Measurements from ENCODE around the gene TMEM131.
"Not testable (repeated sequence)": the region's sequence is repeated elsewhere in the genome, so short reads cannot be mapped to it uniquely, and the experiment has no call there.

TMEM131 gene, protein sequence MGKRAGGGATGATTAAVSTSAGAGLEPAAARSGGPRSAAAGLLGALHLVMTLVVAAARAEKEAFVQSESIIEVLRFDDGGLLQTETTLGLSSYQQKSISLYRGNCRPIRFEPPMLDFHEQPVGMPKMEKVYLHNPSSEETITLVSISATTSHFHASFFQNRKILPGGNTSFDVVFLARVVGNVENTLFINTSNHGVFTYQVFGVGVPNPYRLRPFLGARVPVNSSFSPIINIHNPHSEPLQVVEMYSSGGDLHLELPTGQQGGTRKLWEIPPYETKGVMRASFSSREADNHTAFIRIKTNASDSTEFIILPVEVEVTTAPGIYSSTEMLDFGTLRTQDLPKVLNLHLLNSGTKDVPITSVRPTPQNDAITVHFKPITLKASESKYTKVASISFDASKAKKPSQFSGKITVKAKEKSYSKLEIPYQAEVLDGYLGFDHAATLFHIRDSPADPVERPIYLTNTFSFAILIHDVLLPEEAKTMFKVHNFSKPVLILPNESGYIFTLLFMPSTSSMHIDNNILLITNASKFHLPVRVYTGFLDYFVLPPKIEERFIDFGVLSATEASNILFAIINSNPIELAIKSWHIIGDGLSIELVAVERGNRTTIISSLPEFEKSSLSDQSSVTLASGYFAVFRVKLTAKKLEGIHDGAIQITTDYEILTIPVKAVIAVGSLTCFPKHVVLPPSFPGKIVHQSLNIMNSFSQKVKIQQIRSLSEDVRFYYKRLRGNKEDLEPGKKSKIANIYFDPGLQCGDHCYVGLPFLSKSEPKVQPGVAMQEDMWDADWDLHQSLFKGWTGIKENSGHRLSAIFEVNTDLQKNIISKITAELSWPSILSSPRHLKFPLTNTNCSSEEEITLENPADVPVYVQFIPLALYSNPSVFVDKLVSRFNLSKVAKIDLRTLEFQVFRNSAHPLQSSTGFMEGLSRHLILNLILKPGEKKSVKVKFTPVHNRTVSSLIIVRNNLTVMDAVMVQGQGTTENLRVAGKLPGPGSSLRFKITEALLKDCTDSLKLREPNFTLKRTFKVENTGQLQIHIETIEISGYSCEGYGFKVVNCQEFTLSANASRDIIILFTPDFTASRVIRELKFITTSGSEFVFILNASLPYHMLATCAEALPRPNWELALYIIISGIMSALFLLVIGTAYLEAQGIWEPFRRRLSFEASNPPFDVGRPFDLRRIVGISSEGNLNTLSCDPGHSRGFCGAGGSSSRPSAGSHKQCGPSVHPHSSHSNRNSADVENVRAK (N-terminal part only)

DNA sequence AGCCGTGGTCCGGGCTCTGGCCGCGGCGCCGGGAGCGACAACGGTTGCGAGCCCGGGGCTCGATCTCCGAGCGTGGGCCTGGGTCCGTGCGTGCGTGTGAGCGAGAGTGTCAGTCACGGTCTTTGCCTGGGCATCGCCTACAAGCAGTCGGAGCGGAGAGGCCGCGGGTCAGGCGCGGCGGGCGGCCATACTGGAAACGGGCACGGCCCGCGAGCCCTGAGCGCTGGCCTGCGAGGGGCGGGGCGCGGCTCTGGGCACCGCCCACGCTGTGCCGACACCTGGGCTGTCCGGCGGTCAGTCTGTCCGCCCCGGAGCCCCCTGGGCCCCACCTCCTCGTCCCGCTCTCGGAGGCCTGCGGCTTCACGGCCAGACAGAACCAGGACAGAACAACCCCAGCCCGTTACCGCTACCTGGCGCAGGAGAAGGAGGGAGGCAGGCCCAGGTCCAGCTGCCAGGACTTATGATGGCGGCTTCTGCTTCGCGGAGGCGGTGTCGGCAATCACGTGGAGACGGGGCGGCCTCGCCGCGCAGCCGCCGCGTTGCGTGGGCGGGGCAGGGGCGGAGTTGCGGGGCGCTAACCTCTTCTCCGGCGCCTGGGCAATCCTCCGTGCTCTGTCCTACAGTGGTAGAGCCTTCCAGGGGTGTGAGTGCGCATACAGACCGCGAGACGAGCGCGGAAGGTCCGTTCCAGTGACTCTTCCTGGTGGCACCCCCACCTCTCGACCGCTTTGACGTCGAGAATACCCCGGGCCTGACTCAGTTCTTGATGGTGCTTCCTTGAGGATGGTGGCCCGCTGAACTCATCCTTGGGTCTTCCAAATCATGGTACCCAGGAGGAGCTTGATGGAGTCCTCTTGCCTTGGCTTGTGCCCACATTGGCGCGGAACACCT, at the start of gene TMEM131:
TSS of gene TMEM131 (minus strand) at position 215 of the 891 bp plus-strand sequence. CDS start 286 bp downstream, outside the sequence.
- H3K36me3 ChIP-seq (ENCODE audit: insufficient read depth, low read length), result no peaks in the 10 kb centered on the region
- peak within 1 kb of the TSS; percentile 98 for H2AFZ ChIP-seq (ENCODE audit: low read depth, low read length)
- DNase-seq, result peak; percentile 95
- H3K4me3 ChIP-seq (ENCODE audit: low read depth in 1 of 2, low read length in 2 of 2), result peak within 1 kb of the TSS; percentile 55 to 97
- H3K4me2 ChIP-seq (ENCODE audit: insufficient read depth, low read length), result peak within 1 kb of the TSS; percentile 95
- no peak for TF ChIP-seq EZH2 (IDR thresholded peaks at IDR 0.05; ENCODE audit: borderline replicate concordance, low read depth, low read length, severe bottlenecking)
- TF ChIP-seq, protein P1, sequence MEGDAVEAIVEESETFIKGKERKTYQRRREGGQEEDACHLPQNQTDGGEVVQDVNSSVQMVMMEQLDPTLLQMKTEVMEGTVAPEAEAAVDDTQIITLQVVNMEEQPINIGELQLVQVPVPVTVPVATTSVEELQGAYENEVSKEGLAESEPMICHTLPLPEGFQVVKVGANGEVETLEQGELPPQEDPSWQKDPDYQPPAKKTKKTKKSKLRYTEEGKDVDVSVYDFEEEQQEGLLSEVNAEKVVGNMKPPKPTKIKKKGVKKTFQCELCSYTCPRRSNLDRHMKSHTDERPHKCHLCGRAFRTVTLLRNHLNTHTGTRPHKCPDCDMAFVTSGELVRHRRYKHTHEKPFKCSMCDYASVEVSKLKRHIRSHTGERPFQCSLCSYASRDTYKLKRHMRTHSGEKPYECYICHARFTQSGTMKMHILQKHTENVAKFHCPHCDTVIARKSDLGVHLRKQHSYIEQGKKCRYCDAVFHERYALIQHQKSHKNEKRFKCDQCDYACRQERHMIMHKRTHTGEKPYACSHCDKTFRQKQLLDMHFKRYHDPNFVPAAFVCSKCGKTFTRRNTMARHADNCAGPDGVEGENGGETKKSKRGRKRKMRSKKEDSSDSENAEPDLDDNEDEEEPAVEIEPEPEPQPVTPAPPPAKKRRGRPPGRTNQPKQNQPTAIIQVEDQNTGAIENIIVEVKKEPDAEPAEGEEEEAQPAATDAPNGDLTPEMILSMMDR (IDR thresholded peaks at IDR 0.05; ENCODE audit: borderline replicate concordance, extremely low read depth, low read length, poor library complexity, severe bottlenecking), result no peak
- H3K4me1 ChIP-seq (ENCODE audit: insufficient read depth, low read length), result peaks cover 33% of the 10 kb centered on the region
- H4K20me1 ChIP-seq (ENCODE audit: insufficient read depth, low read length), result peaks cover 8% of the 10 kb centered on the region; the same call in 1 of the 2 replicates
- H3K27ac ChIP-seq (ENCODE audit: low read length), result peak within 1 kb of the TSS; percentile 94
- H3K79me2 ChIP-seq (ENCODE audit: insufficient read depth, low read length), result peaks cover 46% of the 10 kb centered on the region
- H3K9ac ChIP-seq (ENCODE audit: low read depth, low read length), result peak within 1 kb of the TSS; percentile 86
- ATAC-seq (ENCODE audit: insufficient read depth, low read depth), result peak; percentile 86
- peaks cover 9% of the 10 kb centered on the region for H3K27me3 ChIP-seq (ENCODE audit: insufficient read depth, low read length, poor library complexity)
- H3K9me3 ChIP-seq (ENCODE audit: insufficient read depth, low read length, severe bottlenecking), result no peaks in the 10 kb centered on the region

DNA sequence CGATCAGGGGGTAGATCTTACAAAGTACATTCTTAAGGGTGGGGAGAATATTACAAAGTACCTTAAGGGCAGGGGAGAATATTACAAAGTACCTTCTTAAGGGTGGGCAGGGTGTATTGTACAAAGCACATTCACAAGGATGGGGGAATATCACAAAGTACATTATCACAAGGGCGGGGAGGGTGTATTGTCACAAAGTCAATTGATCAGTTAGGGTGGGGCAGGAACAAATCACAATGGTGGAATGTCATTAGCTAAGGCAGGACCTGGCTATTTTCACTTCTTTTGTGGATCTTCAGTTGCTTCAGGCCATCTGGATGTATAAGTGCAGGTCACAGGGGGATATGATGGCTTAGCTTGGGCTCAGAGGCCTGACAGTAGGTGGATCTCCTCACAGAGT, 49.0 kb upstream of the TMEM131 start:
- not testable (repeated sequence) for DNase-seq; ATAC-seq (ENCODE audit: insufficient read depth, low read depth)

DNA sequence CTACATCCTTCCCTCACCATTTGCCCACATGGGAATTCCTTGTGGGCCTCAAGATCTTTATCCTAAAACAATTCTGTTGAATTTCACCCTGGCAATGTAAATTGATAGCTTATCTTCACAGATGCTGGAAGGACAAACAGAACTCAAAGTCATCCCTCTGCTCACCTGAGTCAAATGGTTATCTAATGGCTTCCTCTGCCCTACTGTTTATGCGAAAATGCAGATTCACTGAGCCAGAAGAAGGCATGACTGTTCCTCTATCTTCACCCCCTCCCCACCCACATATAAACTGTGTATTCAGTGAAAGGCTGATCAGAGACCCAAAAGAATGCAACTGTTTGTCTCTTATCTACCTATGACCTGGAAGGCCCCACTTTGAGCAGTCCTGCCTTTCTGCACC, 47.4 kb upstream of the TMEM131 start:
- Histone ChIP-seq H3K79me2 (ENCODE audit: insufficient read depth, low read length) (no peaks in the 10 kb centered on the region), H3K4me1 (ENCODE audit: insufficient read depth, low read length) (no peaks in the 10 kb centered on the region), H3K36me3 (ENCODE audit: insufficient read depth, low read length) (no peaks in the 10 kb centered on the region), H3K4me2 (ENCODE audit: insufficient read depth, low read length) (no peak overlapping the region), H3K4me3 (ENCODE audit: low read depth in 1 of 2, low read length in 2 of 2) (no peak overlapping the region), H2AFZ (ENCODE audit: low read depth, low read length) (no peak overlapping the region), H3K27ac (ENCODE audit: low read length) (no peak overlapping the region), H3K27me3 (ENCODE audit: insufficient read depth, low read length, poor library complexity) (no peaks in the 10 kb centered on the region), H3K9me3 (ENCODE audit: insufficient read depth, low read length, severe bottlenecking) (no peaks in the 10 kb centered on the region), H4K20me1 (ENCODE audit: insufficient read depth, low read length) (no peaks in the 10 kb centered on the region), H3K9ac (ENCODE audit: low read depth, low read length) (no peak overlapping the region)
- ATAC-seq (ENCODE audit: insufficient read depth, low read depth) (no peak), DNase-seq (no peak)
- TF ChIP-seq EZH2 (IDR thresholded peaks at IDR 0.05; ENCODE audit: borderline replicate concordance, low read depth, low read length, severe bottlenecking), result no peak
- TF ChIP-seq, protein P1 (IDR thresholded peaks at IDR 0.05; ENCODE audit: borderline replicate concordance, extremely low read depth, low read length, poor library complexity, severe bottlenecking), result no peak

More for the DNA sequence above, 49.0 kb upstream of the TMEM131 start:
- H3K36me3 ChIP-seq (ENCODE audit: insufficient read depth, low read length); H3K4me3 ChIP-seq (ENCODE audit: low read depth in 1 of 2, low read length in 2 of 2); H3K27ac ChIP-seq (ENCODE audit: low read length); H3K79me2 ChIP-seq (ENCODE audit: insufficient read depth, low read length); H3K4me2 ChIP-seq (ENCODE audit: insufficient read depth, low read length); H3K4me1 ChIP-seq (ENCODE audit: insufficient read depth, low read length); H3K9me3 ChIP-seq (ENCODE audit: insufficient read depth, low read length, severe bottlenecking); H2AFZ ChIP-seq (ENCODE audit: low read depth, low read length); H3K9ac ChIP-seq (ENCODE audit: low read depth, low read length); H3K27me3 ChIP-seq (ENCODE audit: insufficient read depth, low read length, poor library complexity); H4K20me1 ChIP-seq (ENCODE audit: insufficient read depth, low read length): not testable (repeated sequence)

All from DND-41 (cell line).